ENCODE data around the gene SORCS2.

SORCS2 gene

DNA sequence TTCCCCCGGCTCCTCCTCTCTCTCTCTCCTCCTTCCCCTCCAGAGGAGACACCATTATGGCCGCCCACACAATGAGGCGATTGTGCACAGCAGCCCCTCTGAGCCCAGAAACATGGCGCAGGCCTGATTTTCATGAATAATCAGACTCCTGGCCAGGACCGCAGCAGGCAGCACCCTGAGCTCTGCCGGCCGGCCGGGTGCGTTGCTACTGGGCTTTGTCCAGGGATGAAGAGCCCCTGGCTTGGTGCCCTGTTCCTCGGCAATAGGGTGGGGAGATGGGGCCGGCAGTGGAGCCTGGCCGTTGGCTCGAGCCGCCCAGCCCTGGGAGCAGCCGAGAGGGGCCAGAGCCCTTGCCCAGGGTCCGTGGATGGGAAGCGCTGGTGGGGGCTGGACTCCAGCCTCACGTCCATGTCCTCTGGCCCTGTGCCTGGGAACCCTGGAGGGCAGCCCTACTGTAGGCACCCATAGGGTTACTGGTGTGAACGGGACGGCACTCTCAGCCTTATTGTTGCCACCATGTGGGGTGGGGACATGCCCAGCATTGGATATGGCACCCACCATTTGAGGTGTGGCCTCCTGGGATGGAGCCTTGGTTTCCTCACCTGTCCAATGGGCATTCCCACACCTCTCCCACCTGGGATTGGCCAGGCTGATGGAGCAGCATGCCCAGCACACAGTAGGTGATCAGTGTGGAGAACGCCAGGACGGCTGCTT, 103.0 kb downstream of the SORCS2 start:
- no peak for DNase-seq

DNA sequence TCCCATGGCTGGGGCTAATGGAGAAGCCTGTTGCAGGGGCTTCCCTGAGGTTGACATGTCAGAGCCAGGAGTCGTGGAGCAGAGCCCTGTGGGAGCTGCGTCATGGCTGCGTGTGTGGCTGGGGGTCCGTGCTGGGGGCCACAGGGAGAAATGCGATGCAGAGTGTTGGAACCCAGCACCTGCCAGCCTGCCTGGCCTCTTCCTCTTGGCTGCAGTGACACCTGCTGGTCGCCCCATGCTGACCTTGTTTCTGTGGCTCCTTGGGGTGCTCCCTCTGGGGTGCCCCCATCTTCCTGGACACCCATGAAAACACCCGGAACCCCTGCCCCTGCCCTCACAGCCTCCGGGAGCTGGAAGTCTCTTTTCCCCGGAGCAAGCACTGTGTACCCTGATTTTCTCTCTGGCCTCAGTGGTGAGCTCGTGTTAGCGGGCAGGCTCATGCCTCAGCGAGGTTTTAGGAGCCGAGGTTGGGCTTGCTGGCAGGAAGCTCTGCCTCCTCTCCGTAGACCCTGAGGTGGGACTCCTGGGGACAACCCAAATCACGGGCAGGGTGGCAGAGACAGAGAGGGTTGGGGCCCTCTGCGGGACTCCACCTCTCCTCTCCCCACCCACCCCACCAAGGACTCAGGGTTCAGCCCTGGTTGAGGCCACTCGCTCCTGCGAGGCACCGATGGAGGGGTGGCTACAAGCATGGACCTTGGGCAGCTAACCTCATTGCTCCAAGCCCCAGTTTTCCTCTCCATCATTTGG, 103.7 kb downstream of the SORCS2 start:
- DNase-seq: peak; percentile 40

DNA sequence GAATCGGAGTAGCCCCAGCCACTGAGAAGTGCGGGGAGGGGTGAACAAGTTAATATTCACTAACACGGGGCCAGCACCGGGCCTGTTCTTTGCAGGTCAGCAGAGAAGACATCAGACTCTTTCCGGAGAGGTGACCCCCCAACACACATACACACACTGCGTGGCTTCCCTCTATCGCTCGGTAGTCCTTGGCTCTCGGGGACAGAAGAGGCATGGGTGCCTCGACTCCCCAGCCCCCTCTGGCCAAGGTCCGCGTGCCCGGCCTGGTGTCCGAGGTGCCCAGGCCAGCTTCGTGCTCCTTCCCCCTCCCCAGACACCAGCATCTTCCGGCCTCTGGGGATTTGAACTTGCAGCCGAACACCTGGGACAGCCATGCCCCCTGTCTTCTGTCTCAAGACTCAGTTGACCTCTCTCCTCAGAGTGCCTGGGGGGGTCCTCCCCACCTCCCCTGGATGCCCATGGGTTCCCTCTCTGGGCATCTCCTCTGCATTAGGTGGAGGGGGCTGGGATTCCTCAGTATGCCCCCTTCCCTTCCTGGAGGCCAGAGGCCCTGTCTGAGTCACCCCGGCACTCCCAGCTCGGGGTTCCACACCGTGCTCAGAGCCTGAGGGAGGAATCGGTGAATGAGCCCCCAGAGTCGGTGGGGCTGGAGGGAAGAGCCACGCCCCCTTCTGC, 104.5 kb downstream of the SORCS2 start:
- no peak for DNase-seq

DNA sequence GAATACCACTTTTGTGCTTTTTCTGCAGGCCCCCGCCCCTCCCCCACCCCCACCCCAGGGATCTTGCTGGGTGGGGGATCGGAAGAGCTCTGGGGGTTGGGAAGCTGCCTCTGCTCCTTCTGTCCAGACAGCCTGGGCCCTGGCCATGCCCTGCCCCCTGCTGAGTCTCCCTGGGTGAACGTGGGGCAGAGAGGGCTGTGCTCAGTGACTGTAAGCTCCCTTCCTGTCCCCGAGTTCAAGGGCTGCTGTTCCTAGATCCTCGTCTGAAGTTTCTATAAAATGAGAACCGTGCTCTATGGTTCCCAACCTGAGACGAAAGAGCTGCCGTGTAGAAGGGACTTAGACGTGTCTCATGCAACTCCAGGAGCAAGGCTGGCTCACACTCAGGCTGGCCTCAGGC, 105.0 kb downstream of the SORCS2 start:
- no peak for DNase-seq

DNA sequence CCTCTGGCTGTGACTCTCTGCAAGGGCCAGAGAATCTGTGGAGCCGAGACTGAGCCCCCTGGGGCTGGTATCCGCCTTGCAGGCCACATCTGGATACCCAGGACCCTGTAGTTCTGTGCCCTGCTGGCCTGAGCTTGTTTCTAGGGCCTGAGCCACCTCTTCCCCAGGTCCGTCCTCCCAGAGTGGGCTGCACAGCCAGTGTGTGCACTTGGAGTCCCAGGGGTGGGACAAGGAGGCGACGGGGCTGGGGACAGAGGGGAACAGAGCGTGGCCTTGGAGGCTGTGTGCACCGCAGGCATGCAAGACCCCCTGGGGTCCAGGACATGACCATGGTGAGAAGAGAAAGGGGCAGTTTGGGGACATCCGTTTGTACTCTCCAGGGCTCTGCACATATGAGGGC, 105.5 kb downstream of the SORCS2 start:
- DNase-seq: no peak

DNA sequence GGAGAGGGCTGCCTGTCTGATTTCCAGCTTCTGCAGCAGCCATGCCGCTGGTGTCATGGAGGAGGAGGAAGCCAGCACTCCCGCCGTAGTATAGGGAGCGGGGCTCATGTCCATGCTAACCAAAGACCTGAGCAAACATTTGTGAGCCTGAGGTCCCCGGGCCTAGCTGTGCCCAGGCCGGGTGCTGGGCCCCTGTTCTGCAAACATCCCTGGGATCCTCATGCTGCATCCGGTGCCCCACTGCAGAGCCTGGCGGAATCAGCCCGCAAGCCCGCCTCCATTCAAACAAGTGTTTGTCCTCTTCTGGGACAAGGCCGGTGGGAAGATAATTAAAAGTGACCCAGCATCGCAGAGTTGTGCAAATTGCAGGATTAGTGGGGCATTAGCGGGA, 106.3 kb downstream of the SORCS2 start:
- DNase-seq: no peak

DNA sequence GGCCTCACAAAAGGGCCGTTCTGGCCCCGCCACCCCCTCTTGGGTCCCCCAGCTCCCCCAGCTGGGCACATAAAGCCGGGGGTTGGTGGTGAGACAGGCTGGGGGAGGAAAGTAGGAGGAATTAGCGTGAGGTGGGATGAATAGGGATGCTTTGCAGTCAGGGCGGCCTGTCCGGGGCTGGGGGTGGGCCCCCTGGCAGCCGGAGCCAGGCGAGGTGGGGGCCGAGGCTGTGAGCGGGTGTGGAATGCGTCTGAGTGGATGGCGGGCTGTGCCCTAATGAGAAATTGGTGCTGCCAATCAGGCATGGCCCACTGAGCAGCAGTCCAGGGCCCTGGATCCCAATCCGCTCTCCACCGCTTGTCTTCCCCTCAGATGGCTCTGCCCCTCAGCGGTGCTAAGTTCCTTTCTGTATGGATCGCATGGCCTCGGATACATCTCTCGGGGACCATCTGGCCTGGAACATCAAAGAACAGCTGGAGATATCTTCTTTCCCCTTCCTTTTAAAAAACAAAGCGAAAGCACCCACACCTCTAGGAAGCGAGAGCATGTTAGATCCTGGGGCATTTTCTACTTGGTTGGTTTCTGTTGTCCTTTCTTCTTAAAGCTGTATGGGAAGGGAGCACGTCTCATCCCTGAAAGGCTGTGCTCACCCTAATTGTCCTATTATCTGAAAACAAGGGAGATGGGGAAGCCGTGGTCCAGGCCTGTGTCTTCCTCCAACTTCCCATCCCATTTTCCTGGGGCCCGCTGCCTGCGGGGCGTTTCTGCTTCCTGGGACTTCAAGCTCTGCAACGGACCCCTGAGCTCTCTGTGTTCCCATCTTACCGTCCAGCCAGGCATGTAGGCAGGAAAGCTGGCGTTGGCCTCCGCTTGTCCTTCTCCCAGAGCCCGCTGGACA, 106.9 kb downstream of the SORCS2 start:
- no peak for DNase-seq

DNA sequence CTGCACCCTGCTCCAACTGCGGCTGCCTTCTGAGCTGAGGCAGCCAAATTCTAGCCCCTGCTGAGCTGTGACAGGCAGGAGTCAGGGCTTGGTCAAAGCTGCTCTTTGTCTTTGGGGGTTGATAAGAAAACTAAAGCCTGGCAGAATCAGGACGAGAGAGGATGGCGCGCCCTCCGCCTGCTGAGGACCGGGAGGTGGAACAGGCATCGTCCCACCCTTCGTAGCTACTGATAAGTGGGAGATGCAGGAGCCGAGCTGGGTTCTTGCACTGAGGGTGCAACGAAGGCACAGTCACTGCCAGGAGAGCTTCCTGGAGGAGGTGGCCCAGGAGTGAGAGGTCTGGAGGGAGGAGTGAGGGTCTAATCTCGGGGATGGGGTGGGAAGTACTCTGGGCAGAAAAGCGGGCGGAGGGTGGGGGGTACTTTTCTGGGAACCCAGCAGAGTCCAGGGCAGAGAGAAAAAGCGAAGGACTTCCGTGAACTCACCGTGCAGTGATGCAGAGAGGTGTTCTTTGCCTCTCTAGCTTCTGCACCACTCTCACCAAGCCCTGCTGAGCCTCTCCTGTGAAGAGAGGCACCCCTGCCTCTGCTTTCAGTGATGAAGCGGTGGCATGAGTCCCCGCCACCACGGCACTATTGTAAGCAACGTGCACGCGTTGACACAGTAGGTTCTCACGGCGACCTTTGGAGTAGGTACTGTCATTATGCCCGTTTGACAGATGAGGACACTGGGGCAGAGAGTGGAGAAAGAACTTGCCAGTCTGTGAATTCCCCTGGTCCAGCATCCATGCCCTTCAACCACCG, 107.8 kb downstream of the SORCS2 start:
- DNase-seq: no peak

DNA sequence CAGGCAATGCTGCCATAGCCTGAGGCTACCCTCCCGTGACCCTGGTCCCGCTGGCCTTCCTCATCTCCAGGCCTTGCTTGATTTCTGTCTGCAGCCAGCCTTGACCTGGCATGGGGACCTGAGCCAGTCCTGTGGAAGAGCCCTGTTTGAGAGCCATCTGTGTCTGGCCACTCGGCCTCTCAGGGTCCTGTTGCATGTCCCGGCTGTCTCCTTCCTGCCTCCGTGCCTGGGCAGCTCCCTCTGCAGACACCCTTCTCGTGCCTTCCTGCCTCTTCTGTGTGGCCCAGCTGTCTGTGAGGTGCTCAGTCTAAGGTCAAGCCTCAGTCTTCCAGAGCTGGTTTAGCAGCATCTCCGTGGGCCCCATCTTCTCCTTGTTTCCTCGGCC, 108.4 kb downstream of the SORCS2 start:
- DNase-seq: no peak

DNA sequence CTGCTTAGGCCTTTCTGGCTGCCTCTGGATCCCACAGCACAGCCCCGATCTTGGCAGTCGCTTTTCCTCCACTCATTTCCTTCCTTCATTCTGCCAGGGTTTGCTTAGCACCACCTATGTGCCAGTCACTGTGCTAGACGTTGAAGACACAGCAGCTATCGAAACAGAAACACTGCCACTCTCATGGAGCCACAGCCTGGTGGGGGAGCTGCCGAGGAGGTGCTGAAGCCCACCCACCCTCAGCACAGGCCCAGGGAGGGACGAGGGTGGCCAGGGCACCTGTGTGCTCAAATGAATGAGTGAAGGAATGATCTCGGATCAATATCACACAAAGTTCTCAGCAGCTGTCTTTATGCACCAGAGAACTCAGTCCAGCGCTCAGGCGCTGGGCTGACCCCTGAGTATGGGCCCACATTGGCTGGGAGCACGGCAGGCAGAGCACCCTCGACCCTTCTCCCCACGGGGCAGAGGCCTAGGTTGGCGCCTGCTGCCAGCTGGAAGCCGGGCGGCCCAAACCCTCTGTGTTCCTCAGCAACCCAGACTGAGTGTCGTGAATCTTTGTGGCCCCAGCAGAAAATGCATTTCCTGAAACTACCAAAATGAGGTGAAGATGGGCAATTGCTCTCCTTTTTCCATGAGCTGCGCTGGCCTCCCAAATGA, 108.9 kb downstream of the SORCS2 start:
- DNase-seq: no peak

DNA sequence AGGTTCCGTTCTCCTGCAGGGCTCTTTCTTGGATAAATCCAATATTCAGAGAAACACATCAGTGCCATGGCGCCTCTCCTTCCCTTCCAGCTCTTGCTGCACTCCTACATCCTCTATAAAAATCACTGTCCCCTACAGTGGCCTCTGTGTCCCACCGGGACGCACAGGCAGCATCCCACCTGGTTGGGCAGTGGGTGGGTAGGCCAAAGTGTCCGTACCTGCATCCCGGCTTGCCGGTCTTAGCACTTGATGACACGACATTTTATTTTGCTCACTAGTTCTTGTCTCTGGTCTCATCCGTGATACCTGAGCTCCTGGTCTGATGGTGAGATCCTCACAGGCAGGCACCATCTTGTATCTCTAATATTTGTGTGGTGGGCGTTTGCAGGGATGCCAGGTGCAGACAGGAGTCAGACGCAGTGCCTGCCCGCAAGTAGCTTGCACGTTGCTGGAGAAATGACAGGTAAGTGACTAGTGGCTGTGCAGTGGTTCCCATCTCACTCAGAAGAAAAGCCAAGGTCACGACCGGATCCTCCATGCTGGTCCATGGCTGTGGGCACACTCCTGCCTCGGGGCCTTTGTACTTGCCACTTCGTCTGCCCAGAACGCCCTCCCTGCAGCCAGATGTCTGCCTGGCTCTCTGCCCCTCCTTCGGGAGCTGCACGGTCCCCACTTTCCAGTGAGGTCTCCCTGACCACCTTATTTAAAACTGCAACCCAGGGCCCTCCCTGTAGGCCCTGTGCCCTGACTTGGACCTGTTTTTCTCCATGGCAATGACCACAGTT, 109.7 kb downstream of the SORCS2 start:
- DNase-seq: no peak

DNA sequence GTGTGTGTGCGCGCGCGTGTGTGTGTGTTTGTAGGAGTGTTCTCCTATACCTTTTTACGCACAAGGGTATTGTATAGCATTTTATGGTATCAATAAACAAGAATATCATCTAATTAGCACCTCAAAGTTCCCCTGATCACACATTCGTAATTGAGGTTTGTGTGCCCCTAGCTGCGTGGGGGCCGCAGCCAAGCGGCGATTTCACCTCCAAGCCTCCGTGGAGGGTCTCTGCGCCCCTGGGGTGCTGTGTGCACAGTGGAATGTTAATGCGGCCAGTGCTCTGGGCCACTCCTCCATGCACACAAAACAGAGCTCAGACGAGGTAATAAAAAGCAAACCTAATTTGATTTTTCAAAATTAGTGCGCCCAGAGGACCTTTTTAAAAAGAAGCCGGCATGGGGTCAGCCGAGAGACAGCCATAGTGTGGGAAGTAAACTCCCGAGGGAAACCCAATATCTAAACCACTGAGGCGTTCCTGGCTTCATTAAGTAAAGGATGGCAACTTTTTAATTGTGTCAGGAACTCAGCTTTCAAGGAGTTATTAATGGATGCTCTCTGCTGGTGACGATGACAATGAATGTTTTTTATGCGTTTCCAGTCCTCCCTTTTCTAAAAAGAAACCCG, 110.6 kb downstream of the SORCS2 start:
- DNase-seq: no peak

DNA sequence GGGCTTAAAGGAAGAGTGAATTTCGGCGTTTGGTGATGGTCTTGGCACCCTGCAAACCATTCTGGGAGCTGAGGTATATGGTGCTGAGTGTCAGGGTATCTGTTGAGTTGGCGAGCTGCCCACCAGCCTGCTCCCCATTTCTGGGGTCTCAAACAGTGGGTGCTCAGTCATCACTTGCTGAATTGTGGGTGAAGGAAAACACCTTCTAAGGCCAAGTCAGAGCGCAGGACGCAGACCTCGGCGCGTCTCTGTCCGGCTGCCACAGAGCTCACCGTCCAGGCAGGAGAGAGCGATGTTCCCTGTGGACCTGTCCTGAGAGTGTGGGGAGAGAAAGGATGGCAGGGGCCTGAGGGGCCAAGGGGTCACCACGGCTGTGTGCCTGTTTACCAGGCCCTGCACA, 111.2 kb downstream of the SORCS2 start:
- DNase-seq: no peak

DNA sequence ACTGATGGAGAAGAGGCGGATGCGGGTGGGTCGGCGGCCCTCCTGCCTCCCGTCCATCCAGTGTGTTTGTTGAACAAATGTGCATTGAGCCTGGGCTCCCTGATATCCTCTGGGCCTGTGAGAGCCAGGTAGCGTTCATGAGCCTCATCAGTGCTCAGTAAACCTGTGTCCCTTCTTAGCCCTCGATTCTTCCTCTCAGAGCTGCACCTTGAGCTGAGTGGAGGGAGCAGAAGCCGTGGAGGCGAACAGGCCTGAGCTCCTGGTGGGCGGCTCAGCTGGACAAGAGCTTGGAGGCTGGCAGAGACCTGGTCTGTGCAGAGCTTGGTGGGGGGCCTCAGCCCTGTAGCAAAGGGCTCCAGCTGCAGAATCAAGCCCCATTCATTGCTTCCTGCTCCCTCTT, 112.1 kb downstream of the SORCS2 start:
- no peak for DNase-seq

DNA sequence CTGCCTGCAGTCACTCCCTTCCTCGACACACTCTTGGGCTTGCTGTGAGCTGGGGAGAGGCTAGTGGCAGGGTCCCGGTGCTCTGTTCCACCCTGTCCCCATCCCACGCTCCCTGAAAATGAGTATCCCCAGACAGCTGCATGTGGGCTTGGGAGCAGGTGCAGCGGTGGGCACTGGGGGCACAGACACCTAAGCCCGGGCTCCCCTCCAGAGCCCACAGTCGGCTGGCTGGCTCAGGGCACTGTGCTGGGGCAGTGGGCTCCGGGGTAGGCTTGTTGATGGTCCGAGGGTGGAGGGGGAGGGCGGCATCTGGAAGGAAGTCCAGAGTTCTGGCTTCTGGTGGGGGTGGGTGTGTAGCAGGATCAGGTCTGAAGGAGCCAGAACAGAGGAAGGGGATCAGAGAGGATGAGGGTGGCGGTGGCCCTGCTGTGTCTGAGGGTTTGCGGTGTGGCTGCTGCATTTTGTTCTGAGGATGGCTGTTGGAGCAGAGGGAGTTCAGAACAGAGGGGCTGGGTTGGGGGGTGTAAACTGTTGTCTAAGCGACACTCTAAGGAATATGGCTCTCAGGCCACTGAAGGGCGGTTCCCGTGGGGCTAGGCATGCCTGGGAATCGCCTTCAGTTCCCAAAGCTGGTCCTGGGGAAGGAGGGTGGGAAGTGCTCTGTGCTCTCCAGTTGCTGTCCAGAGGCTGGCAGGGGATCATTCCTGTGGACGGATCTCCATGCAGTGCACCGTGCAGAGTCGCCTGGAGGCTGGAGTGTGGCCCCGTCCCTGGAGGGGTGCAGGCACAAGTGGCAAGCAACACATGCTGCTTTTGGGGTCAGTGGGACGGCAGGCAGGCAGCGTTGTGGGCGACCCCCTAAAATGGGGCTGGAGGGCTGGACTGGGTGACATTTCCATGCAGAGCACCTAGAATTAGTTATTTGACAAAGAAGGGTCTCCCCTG, 114.0 kb downstream of the SORCS2 start:
- DNase-seq: no peak

DNA sequence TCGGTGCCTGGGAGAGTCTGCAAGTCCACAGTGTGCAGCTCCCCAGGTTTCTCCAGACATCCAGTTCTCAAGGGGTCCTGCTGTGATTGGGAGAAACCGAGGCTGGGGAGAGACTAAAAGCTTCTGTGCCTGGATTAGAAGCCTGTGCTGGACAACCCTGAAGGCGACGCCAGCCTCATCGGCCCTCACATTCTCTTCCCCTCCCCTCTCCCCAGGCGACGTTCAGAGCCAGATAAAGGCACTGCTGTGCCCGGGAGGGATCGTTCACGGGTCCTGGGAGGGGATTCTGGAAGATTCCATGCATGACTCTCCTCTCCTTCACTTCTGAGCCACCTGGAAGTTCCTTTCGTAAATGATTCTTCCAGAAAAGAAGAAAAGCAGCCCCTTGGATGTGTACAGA, 114.6 kb downstream of the SORCS2 start:
- no peak for DNase-seq

DNA sequence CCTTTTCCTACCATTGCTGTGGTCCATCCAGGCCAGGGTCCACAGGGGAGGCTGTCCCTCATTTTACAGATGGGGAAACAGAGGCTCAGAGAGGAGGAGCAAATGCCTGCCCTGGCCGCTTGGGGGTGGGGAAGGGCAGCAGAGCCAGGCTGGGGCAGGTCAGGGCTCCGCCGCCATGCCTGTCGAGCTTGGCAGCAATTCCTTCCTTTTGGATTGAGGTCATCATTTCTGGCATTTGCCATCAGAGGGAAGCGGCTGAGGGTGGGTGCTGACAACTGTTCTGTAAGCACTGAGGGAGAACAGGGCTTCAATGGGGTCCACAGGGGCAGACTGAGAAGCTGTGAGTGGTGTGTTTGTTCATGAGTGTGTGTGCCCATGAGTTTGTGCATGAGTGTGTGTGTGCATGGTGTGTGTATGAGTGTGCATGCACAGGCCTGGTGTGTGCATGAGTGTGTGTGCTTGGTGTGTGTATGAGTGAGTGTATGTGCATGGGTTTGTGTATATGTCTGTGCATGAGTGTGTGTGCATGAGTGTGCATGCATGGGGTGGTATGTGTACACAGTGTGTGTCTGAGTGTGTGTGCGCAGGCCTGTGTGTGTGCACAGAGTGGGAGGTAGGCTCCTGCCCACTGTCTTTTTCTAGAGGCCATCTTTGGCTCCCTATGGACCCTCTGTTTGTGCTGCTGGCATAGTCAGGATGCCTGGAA, 115.2 kb downstream of the SORCS2 start:
- no peak for DNase-seq

DNA sequence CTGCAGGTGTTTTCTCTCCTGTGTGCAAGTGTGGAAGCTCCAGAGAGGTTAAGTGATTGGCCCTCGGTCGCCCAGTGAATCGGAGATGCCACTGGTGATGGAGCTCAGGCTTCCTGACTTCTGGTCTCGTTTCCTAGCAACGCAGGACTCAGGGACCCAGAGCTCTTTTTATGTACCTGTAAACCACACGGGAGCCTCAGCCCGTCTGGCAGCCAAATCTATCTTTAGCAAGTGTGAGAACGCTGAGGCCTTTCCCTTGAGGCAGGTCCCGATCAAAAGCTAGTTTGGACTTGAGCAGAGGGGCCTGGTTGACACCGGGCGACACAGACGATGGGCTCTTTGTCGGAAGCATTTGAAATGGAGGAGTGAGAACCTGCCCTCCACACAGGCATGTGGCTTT, 116.8 kb downstream of the SORCS2 start:
- no peak for DNase-seq
